ENCODE results near the gene INPP5D.

GRCh38 chr2:233161730-233162129 lies 101.6 kb downstream of the INPP5D start:
- TF ChIP-seq, protein P1, sequence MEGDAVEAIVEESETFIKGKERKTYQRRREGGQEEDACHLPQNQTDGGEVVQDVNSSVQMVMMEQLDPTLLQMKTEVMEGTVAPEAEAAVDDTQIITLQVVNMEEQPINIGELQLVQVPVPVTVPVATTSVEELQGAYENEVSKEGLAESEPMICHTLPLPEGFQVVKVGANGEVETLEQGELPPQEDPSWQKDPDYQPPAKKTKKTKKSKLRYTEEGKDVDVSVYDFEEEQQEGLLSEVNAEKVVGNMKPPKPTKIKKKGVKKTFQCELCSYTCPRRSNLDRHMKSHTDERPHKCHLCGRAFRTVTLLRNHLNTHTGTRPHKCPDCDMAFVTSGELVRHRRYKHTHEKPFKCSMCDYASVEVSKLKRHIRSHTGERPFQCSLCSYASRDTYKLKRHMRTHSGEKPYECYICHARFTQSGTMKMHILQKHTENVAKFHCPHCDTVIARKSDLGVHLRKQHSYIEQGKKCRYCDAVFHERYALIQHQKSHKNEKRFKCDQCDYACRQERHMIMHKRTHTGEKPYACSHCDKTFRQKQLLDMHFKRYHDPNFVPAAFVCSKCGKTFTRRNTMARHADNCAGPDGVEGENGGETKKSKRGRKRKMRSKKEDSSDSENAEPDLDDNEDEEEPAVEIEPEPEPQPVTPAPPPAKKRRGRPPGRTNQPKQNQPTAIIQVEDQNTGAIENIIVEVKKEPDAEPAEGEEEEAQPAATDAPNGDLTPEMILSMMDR (IDR thresholded peaks at IDR 0.05), result no peak
- TF ChIP-seq EP300 (IDR thresholded peaks at IDR 0.05), result no peak
- no peak for TF ChIP-seq POLR2A (IDR thresholded peaks at IDR 0.05)
